ENCODE measurements around the gene MMEL1.
"Not testable (repeated sequence)": the region's sequence is repeated elsewhere in the genome, so short reads cannot be mapped to it uniquely, and the experiment has no call there.

The MMEL1 gene

GRCh38 chr1:2655598-2656434 is 23.0 kb upstream of the MMEL1 start:
- DNase-seq; H2AFZ ChIP-seq (ENCODE audit: low read length); H3K36me3 ChIP-seq (replicated peaks; ENCODE audit: insufficient read depth, low read length); H3K9me2 ChIP-seq (replicated peaks; ENCODE audit: insufficient read depth, low read length); H3F3A ChIP-seq (ENCODE audit: insufficient read depth, low read length); H3K4me3 ChIP-seq (ENCODE audit: low read length); H3K4me2 ChIP-seq (ENCODE audit: low read depth, low read length); H4K20me1 ChIP-seq (ENCODE audit: insufficient read depth, low read length); H3K9ac ChIP-seq (ENCODE audit: low read length); H3K27ac ChIP-seq (ENCODE audit: low read length); H3K9me3 ChIP-seq (replicated peaks; ENCODE audit: insufficient read depth, low read length); H3K4me1 ChIP-seq (ENCODE audit: low read length); H3K79me2 ChIP-seq (ENCODE audit: low read length): not testable (repeated sequence)
- peaks cover 36% of the 10 kb centered on the region for H3K27me3 ChIP-seq (replicated peaks; ENCODE audit: insufficient read depth, low read length)

DNA sequence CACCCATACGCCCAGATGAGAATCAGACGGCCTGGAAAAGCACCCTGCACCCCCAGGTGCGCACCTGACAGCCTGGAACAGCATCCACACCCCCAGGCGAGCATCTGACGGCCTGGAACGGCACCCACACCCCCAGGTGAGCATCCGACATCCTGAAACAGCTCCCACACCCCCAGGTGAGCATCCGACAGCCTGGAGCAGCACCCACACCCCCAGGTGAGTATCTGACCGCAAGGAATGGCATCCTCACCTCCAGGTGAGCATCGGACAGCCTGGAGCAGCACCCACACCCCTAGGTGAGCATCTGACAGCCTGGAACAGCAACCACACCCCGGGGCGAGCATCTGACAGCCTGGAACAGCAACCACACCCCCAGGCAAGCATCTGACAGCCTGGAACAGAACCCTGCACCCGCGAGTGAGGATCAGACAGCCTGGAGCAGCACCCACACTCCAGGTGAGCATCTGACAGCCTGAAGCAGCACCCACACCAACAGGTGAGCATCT is 21.7 kb upstream of the MMEL1 start:
- H3K4me2 ChIP-seq (ENCODE audit: low read depth, low read length); H3K27ac ChIP-seq (ENCODE audit: low read length); H3K9me3 ChIP-seq (replicated peaks; ENCODE audit: insufficient read depth, low read length); H4K20me1 ChIP-seq (ENCODE audit: insufficient read depth, low read length); H3K79me2 ChIP-seq (ENCODE audit: low read length); H3K9me2 ChIP-seq (replicated peaks; ENCODE audit: insufficient read depth, low read length); H3K36me3 ChIP-seq (replicated peaks; ENCODE audit: insufficient read depth, low read length); H3K4me1 ChIP-seq (ENCODE audit: low read length); H2AFZ ChIP-seq (ENCODE audit: low read length); DNase-seq; H3K9ac ChIP-seq (ENCODE audit: low read length); H3K4me3 ChIP-seq (ENCODE audit: low read length); H3F3A ChIP-seq (ENCODE audit: insufficient read depth, low read length): not testable (repeated sequence)
- peaks cover 36% of the 10 kb centered on the region for H3K27me3 ChIP-seq (replicated peaks; ENCODE audit: insufficient read depth, low read length)

- not testable (repeated sequence) for DNase-seq; H3K9me2 ChIP-seq (replicated peaks; ENCODE audit: insufficient read depth, low read length); H3K9me3 ChIP-seq (replicated peaks; ENCODE audit: insufficient read depth, low read length); H3K9ac ChIP-seq (ENCODE audit: low read length); H2AFZ ChIP-seq (ENCODE audit: low read length); H3K79me2 ChIP-seq (ENCODE audit: low read length); H4K20me1 ChIP-seq (ENCODE audit: insufficient read depth, low read length); H3K36me3 ChIP-seq (replicated peaks; ENCODE audit: insufficient read depth, low read length); H3K4me1 ChIP-seq (ENCODE audit: low read length); H3K4me2 ChIP-seq (ENCODE audit: low read depth, low read length); H3F3A ChIP-seq (ENCODE audit: insufficient read depth, low read length); H3K4me3 ChIP-seq (ENCODE audit: low read length); H3K27ac ChIP-seq (ENCODE audit: low read length)
- H3K27me3 ChIP-seq (replicated peaks; ENCODE audit: insufficient read depth, low read length): peaks cover 38% of the 10 kb centered on the region
Measured at GRCh38 chr1:2653741-2654442, 21.1 kb upstream of the MMEL1 start.

- H3K4me3 ChIP-seq (ENCODE audit: low read length); H3K9me3 ChIP-seq (replicated peaks; ENCODE audit: insufficient read depth, low read length): not testable (repeated sequence)
- H3K27me3 ChIP-seq (replicated peaks; ENCODE audit: insufficient read depth, low read length): peaks cover 46% of the 10 kb centered on the region
Measured at GRCh38 chr1:2652926-2653571, 20.2 kb upstream of the MMEL1 start.

DNA sequence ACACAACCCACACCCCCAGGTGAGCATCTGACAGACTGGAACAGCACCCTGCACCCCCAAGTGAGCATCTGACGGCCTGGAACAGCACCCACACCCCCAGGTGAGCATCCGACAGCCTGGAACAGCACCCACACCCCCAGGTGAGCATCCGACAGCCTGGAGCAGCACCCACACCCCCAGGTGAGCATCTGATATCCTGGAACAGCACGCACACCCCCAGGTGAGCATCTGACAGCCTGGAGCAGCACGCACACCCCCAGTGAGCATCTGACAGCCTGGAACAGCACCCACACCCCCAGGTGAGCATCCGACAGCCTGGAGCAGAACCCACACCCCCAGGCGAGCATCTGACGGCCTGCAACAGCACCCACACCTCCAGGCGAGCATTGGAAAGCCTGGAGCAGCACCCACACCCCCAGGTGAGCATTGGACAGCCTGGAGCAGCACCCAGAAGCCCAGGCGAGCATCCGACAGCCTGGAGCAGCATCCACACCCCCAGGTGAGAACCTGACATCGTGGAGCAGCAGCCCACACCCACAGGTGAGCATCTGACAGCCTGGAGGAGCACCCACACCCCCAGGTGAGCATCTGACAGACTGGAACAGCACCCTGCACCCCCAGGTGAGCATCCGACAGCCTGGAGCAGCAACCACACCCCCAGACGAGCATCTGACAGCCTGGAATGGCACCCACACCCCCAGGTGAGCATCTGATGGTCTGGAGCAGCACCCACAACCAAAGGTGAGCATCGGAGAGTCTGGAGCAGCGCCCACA is 19.5 kb upstream of the MMEL1 start:
- not testable (repeated sequence) for H4K20me1 ChIP-seq (ENCODE audit: insufficient read depth, low read length); H3K9me3 ChIP-seq (replicated peaks; ENCODE audit: insufficient read depth, low read length); DNase-seq

More at GRCh38 chr1:2652926-2653571, 20.2 kb upstream of the MMEL1 start:
- not testable (repeated sequence) for H3K9me2 ChIP-seq (replicated peaks; ENCODE audit: insufficient read depth, low read length); H3K4me2 ChIP-seq (ENCODE audit: low read depth, low read length); H3K4me1 ChIP-seq (ENCODE audit: low read length); DNase-seq; H3F3A ChIP-seq (ENCODE audit: insufficient read depth, low read length); H3K79me2 ChIP-seq (ENCODE audit: low read length); H3K9ac ChIP-seq (ENCODE audit: low read length); H3K27ac ChIP-seq (ENCODE audit: low read length); H2AFZ ChIP-seq (ENCODE audit: low read length); H3K36me3 ChIP-seq (replicated peaks; ENCODE audit: insufficient read depth, low read length); H4K20me1 ChIP-seq (ENCODE audit: insufficient read depth, low read length)

More for the DNA sequence above, 19.5 kb upstream of the MMEL1 start:
- not testable (repeated sequence) for H3K4me2 ChIP-seq (ENCODE audit: low read depth, low read length); H3F3A ChIP-seq (ENCODE audit: insufficient read depth, low read length); H3K36me3 ChIP-seq (replicated peaks; ENCODE audit: insufficient read depth, low read length); H3K4me3 ChIP-seq (ENCODE audit: low read length); H3K9me2 ChIP-seq (replicated peaks; ENCODE audit: insufficient read depth, low read length); H3K79me2 ChIP-seq (ENCODE audit: low read length); H2AFZ ChIP-seq (ENCODE audit: low read length); H3K4me1 ChIP-seq (ENCODE audit: low read length); H3K27ac ChIP-seq (ENCODE audit: low read length); H3K9ac ChIP-seq (ENCODE audit: low read length)
- peaks cover 53% of the 10 kb centered on the region for H3K27me3 ChIP-seq (replicated peaks; ENCODE audit: insufficient read depth, low read length)
